Tongue (tissue), 2 donors: ENCODE results near the gene ACER1. TPM values are rescaled to one million over a fixed set of nuclear protein-coding genes. Genes with fewer than 3 reads are reported as not detected.
A peak's percentile ranks its signal among the peaks of the same experiment; 100 is the strongest.
"Not testable (repeated sequence)": the region's sequence is repeated elsewhere in the genome, so short reads cannot be mapped to it uniquely, and the experiment has no call there.

Experiments
- DNase-seq: peaks from one replicate; pipeline ENCODE4 v3.0.0-alpha.2; 2015
- total RNA-seq: library from RNA; depleted of rRNA; stranded (reverse); fragments of >200 nt; gene quantifications from one replicate; pipeline ENCODE4 v1.2.3, GENCODE V29; 2014

Gene ACER1
- total RNA-seq, 1 donor from 2014 or later = not detected

GRCh38 chr19:6287269-6287885 lies 46.0 kb downstream of the ACER1 start:
- no peak for DNase-seq

GRCh38 chr19:6286676-6287075 lies 46.7 kb downstream of the ACER1 start:
- no peak for DNase-seq

- DNase-seq = not testable (repeated sequence)
These were observed 51.0 kb downstream of the ACER1 start for GRCh38 chr19:6282393-6282792.

GRCh38 chr19:6279931-6280591 lies 53.4 kb downstream of the ACER1 start, which contains the start of gene MLLT1:
TSS of gene MLLT1 (minus strand) at chr19:6279975. CDS start at chr19:6279784, 191 bp downstream.
- DNase-seq = peak; percentile 98

- DNase-seq = no peak
These were observed 53.8 kb downstream of the ACER1 start for GRCh38 chr19:6279620-6279930.

- DNase-seq = no peak
These were observed 54.4 kb downstream of the ACER1 start for GRCh38 chr19:6278740-6279619.

- no peak for DNase-seq
These were observed 55.4 kb downstream of the ACER1 start for GRCh38 chr19:6278051-6278450.

- DNase-seq = no peak
These were observed 57.0 kb downstream of the ACER1 start for GRCh38 chr19:6276447-6276846.

- DNase-seq = no peak
These were observed 58.2 kb downstream of the ACER1 start for GRCh38 chr19:6275170-6275744.

GRCh38 chr19:6274756-6275155 lies 58.7 kb downstream of the ACER1 start:
- DNase-seq = no peak

GRCh38 chr19:6273701-6274601 lies 59.5 kb downstream of the ACER1 start:
- no peak for DNase-seq

GRCh38 chr19:6272913-6273600 lies 60.4 kb downstream of the ACER1 start:
- DNase-seq = no peak

- DNase-seq = no peak
These were observed 61.0 kb downstream of the ACER1 start for GRCh38 chr19:6272411-6272791.

GRCh38 chr19:6271721-6272410 lies 61.5 kb downstream of the ACER1 start:
- peak; percentile 74 for DNase-seq

- no peak for DNase-seq
These were observed 62.2 kb downstream of the ACER1 start for GRCh38 chr19:6271251-6271650.

- DNase-seq = no peak
These were observed 62.6 kb downstream of the ACER1 start for GRCh38 chr19:6270822-6271221.

GRCh38 chr19:6270076-6270745 lies 63.2 kb downstream of the ACER1 start:
- no peak for DNase-seq

- no peak for DNase-seq
These were observed 64.1 kb downstream of the ACER1 start for GRCh38 chr19:6269101-6269886.

- no peak for DNase-seq
These were observed 65.0 kb downstream of the ACER1 start for GRCh38 chr19:6268382-6268771.
